Measurements from ENCODE around the gene PDIA5. TPM values are rescaled to one million over a fixed set of nuclear protein-coding genes. Genes with fewer than 3 reads are reported as not detected.
A peak's percentile ranks its signal among the peaks of the same experiment; 100 is the strongest.

The PDIA5 gene
- total RNA-seq, 1 experiment from 2014 or later: 28.6 TPM

DNA sequence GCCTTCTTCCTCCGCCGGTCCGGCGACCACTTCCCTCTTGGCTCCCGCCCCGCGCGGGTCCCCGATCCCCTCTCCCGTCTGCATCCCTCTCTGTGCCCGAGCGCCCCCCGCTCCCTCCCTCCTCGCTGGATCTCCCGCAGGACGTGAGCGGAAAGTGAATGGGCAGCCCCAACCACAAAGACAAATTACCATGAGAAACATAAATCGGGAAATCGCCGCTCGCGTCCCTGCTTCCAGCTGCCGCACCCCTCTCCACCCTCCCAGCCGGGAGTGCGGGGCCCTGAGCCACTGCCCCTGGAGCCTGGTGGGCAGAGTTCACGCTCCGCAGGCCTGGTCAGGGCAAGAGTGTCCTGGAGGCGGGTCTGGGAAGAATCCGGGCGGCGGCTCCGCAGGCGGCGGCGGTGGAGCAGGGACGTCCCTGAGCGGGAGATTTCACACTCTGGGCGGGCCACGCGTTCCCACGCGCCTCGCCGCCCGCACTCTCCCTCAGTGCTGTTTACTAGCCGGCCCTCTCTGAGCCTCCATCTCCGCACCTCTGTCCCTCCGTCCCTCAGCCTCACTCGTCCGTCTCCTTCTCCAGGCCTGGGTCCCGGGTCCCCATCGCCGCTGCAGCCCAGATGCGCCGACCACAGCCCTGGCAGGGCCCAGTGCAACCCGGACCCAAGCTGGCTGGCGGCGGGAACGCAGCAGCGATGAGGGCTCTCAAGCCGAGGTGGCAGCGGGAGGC lies 40.1 kb upstream of the PDIA5 start:
- H3K27me3 ChIP-seq (replicated peaks; ENCODE audit: insufficient read depth, low read depth, low read length, poor library complexity): peaks cover 91% of the 10 kb centered on the region
- TF ChIP-seq EZH2 (IDR thresholded peaks at IDR 0.05; ENCODE audit: borderline replicate concordance, low read depth, low read length, poor library complexity, severe bottlenecking) (peak; percentile 93), CTCF (conservative IDR thresholded peaks at IDR 0.05; ENCODE audit: low read depth, low read length) (no peak)
- CTCF ChIA-PET: interaction anchor here (0.6 to 0.7 kb wide), 2 partner anchors 13 to 83 kb away, joined by 6 to 8 read pairs; no protein-coding TSS in a partner anchor

GRCh38 chr3:123027292-123028232 lies 39.3 kb upstream of the PDIA5 start, which contains the start of gene SEMA5B:
SEMA5B (minus strand) TSS chr3:123027763; CDS start chr3:122961263, 66,500 bp downstream.
- BruUV-seq (replicated peaks): no TSS peak
- peak; percentile 50 for DNase-seq (ENCODE audit: low spot score)
- peaks cover 18% of the 10 kb centered on the region for H3K4me1 ChIP-seq (ENCODE audit: insufficient read depth, low read length, poor library complexity, severe bottlenecking)
- H3K27me3 ChIP-seq (replicated peaks; ENCODE audit: insufficient read depth, low read depth, low read length, poor library complexity): peaks cover 83% of the 10 kb centered on the region
- CTCF ChIA-PET: interaction anchor here (0.6 to 1.4 kb wide), 11 partner anchors 14 to 1481 kb away, joined by 3 to 8 read pairs (median 3); no protein-coding TSS in a partner anchor
- H3K9me3 ChIP-seq (ENCODE audit: low read depth, low read length, poor library complexity, severe bottlenecking): no peaks in the 10 kb centered on the region
- TF ChIP-seq CTCF (conservative IDR thresholded peaks at IDR 0.05; ENCODE audit: low read depth, low read length): peak; percentile 46
- TF ChIP-seq EZH2 (IDR thresholded peaks at IDR 0.05; ENCODE audit: borderline replicate concordance, low read depth, low read length, poor library complexity, severe bottlenecking): peak; percentile 71
- H3K36me3 ChIP-seq (ENCODE audit: insufficient read depth, low read length, poor library complexity, severe bottlenecking): no peaks in the 10 kb centered on the region
- H3K27ac ChIP-seq (ENCODE audit: low read depth, low read length, poor library complexity, severe bottlenecking): no peak within 1 kb of the TSS
- H3K4me3 ChIP-seq (ENCODE audit: low read depth, low read length, poor library complexity, severe bottlenecking): peak within 1 kb of the TSS; percentile 40
- intact Hi-C loops (cut with micrococcal nuclease; ENCODE audit: unreplicated experiment): loop anchor here (1.0 to 5.0 kb wide), 6 partner anchors 84 to 635 kb away; partner anchors contain the start of genes DTX3L and PARP9
- POLR2A ChIA-PET (ENCODE audit: low non-redundant PET): no interaction called here

More for the DNA sequence above, 40.1 kb upstream of the PDIA5 start:
- POLR2A ChIA-PET (ENCODE audit: low non-redundant PET): no interaction called here
- peak; percentile 14 for DNase-seq (ENCODE audit: low spot score)
- Histone ChIP-seq H3K4me3 (ENCODE audit: low read depth, low read length, poor library complexity, severe bottlenecking) (peak overlapping the region; percentile 40), H3K9me3 (ENCODE audit: low read depth, low read length, poor library complexity, severe bottlenecking) (no peaks in the 10 kb centered on the region), H3K36me3 (ENCODE audit: insufficient read depth, low read length, poor library complexity, severe bottlenecking) (no peaks in the 10 kb centered on the region), H3K4me1 (ENCODE audit: insufficient read depth, low read length, poor library complexity, severe bottlenecking) (peaks cover 18% of the 10 kb centered on the region), H3K27ac (ENCODE audit: low read depth, low read length, poor library complexity, severe bottlenecking) (no peak overlapping the region)
- no TSS peak for BruUV-seq (replicated peaks)
- intact Hi-C loops (cut with micrococcal nuclease; ENCODE audit: unreplicated experiment): loop anchor here (5.0 kb wide), 2 partner anchors 231 to 464 kb away; partner anchors contain the start of genes DTX3L and PARP9

- peaks cover 18% of the 10 kb centered on the region for H3K4me1 ChIP-seq (ENCODE audit: insufficient read depth, low read length, poor library complexity, severe bottlenecking)
- H3K27me3 ChIP-seq (replicated peaks; ENCODE audit: insufficient read depth, low read depth, low read length, poor library complexity): peaks cover 75% of the 10 kb centered on the region
- H3K9me3 ChIP-seq (ENCODE audit: low read depth, low read length, poor library complexity, severe bottlenecking): no peaks in the 10 kb centered on the region
- H3K27ac ChIP-seq (ENCODE audit: low read depth, low read length, poor library complexity, severe bottlenecking): no peak overlapping the region
- POLR2A ChIA-PET (ENCODE audit: low non-redundant PET): no interaction called here
- CTCF ChIA-PET: interaction anchor here (0.6 to 1.4 kb wide), 6 partner anchors 81 to 1481 kb away, joined by 3 to 5 read pairs (median 3); no protein-coding TSS in a partner anchor
- peak; percentile 84 for DNase-seq (ENCODE audit: low spot score)
- intact Hi-C loops (cut with micrococcal nuclease; ENCODE audit: unreplicated experiment): loop anchor here (1.0 to 5.0 kb wide), 6 partner anchors 85 to 636 kb away; partner anchors contain the start of genes DTX3L and PARP9
- H3K36me3 ChIP-seq (ENCODE audit: insufficient read depth, low read length, poor library complexity, severe bottlenecking): no peaks in the 10 kb centered on the region
- BruUV-seq (replicated peaks): no TSS peak
- TF ChIP-seq EZH2 (IDR thresholded peaks at IDR 0.05; ENCODE audit: borderline replicate concordance, low read depth, low read length, poor library complexity, severe bottlenecking): no peak
- peak; percentile 64 for TF ChIP-seq CTCF (conservative IDR thresholded peaks at IDR 0.05; ENCODE audit: low read depth, low read length)
- peak overlapping the region; percentile 40 for H3K4me3 ChIP-seq (ENCODE audit: low read depth, low read length, poor library complexity, severe bottlenecking)
Measured at GRCh38 chr3:123028233-123028828, 38.5 kb upstream of the PDIA5 start.

All from A673 (cell line).